HPDE6-E6E7 (cell line): ENCODE data around the gene FAM81A.
"Not testable (repeated sequence)": the region's sequence is repeated elsewhere in the genome, so short reads cannot be mapped to it uniquely, and the experiment has no call there.

Source experiments
- DNase-seq: peaks from one replicate; pipeline ENCODE4 v3.0.0; 2011; ENCODE audit warnings: missing footprints; ENCODE audit errors: extremely low spot score

FAM81A gene

GRCh38 chr15:59485036-59485435 lies 47.0 kb downstream of the FAM81A start:
- DNase-seq, result no peak

DNA sequence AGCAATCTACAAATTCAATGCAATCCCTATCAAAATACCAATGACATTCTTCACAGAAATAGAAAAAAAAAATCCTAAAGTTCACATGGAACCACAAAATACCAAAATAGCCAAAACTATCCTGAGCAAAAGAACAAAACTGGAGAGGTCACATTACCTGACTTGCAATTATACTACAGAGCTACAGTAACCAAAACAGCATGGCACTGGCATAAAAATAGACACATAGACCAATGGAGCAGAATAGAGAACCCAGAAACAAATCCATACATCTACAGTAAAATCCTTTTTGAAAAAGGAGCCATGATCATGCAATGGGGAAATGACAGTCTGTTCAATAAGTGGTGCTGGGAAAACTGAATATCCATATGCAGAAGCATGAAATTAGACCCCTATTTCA lies 51.5 kb downstream of the FAM81A start:
- DNase-seq, result not testable (repeated sequence)

GRCh38 chr15:59491062-59491461 lies 53.1 kb downstream of the FAM81A start:
- DNase-seq, result no peak

DNA sequence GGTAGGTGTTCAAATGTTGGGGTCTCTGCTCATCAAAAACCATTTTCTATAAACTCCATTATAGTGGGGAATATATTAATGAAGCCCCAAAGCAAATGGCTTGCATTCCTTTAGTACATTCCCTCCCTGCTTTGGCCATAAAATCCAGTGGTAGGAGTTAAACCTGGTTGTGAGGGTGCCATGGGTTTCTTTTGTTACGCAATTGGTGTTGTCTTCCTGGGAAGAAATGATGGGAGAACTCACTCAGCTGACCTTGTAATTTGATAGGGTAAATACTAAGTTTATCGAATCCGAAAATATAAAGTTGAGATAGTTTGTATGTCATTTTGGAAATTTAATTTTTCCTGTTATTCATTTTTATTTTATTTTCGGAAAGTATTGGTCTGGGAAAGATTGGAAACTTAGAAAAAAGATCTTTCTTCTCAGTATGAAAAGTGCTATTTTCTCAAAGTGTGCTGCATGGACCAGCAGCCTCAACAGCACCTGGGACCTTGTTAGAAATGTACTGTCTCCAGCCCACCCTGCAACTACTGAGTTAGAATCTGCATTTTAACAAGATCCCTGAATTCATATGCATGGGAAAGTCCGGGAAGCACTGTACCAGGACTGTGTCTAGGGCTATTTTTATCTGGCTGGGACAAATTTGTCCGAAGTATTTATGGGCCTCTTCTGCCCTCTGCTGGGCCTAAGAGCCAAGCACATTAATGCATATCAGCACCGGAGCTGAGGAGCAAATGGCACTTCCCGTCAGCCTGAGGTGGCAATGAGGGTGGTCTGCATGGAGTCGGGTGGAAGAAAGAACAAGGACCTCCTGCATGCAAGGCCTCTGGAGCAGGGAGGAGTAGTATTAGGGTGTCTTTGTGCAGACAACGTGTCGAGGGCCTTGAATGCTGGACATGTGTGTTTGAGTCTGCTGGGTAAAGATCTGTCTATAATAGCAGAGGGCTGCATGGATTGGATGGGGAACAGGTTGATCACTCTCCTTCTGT lies 54.7 kb downstream of the FAM81A start:
- DNase-seq, result peak; percentile 54

GRCh38 chr15:59501597-59501996 lies 63.6 kb downstream of the FAM81A start:
- DNase-seq, result peak; percentile 58

GRCh38 chr15:59515190-59515589 lies 77.2 kb downstream of the FAM81A start:
- no peak for DNase-seq

- DNase-seq, result no peak
These were observed 78.9 kb downstream of the FAM81A start for GRCh38 chr15:59516655-59517461.

DNA sequence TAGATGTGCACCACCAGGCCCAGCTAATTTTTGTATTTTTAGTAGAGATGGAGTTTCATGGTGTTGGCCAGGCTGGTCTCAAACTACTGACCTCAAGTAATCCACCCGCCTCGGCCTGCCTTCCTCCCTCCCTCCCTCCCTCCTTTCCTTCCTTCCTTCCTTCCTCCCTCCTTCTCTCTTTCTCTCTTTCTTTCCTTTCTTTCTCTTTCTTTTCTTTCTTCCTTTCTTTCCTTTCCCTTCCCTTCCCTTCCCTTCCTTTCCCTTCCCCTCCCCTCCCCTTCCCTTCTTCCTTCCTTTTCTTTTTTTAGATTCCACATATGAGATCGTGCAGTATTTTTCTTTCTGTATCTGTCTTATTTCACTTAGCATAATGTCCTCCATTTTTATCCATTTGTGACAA lies 81.3 kb downstream of the FAM81A start:
- DNase-seq, result no peak

- no peak for DNase-seq
These were observed 83.5 kb downstream of the FAM81A start for GRCh38 chr15:59521443-59521842.

DNA sequence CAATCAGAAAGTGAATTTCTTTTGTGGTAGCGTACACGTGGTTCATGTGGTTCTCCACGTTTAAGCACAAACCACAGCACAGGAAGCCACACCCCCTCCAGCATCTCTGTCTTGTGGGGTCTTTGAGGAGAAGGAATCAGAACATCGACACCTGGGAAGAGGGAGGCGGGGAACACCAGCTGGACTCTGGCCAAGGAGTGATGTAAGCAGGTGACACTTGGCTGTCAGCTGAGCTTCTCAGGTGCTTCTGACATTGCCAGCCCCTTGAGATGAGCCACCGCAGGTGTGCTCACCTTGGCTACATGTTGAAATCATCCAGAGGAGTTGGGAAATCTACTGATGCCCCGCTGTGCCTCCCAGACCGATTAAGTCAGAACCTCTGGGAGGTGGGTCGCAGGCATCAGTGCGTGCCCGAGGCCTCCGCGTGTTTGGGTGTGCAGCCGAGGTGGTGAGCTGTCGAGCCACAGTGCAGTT lies 85.0 kb downstream of the FAM81A start:
- no peak for DNase-seq

GRCh38 chr15:59523702-59524101 lies 85.7 kb downstream of the FAM81A start:
- no peak for DNase-seq

GRCh38 chr15:59524331-59524731 lies 86.3 kb downstream of the FAM81A start:
- no peak for DNase-seq

GRCh38 chr15:59526466-59526865 lies 88.5 kb downstream of the FAM81A start:
- not testable (repeated sequence) for DNase-seq

DNA sequence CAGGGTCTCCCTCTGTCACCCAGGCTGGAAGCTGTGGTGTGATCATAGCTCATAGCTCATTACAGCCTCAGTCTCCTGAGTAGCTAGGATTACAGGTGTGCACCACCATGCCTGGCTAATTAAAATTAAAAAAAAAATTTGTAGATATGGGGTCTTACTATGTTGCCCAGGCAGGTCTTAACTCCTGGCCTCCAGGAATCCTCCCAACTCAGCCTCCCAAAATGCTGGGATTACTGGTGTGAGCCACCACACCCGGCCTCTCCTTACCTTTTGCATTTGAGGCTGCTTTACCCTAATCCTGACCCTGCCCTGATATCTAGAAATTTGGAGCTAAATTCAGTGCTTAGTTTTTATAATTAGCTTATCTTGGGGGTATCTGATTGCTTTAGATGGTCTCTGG lies 90.4 kb downstream of the FAM81A start:
- DNase-seq, result no peak

DNA sequence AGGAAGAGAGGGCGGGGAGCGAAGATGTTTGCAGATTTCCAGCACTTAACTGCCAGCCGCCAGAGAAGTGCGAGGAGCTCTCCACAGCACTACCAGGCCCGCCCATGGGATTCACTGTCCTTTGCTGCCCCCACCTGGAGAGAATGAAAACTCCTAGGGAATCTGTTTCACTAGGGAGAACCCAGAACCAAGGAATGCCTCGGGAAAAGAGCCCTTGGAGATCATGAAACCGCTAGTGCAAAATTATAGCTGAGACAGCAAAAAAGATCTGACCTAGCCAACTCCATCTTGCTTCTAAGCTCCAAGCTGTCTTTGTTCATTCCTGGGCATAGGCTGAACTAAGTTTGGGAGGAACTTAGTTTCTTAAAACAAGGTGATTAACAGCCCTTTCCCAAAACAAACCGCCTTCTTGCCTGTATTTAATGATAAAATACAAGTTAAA lies 91.0 kb downstream of the FAM81A start:
- DNase-seq, result peak; percentile 71

DNA sequence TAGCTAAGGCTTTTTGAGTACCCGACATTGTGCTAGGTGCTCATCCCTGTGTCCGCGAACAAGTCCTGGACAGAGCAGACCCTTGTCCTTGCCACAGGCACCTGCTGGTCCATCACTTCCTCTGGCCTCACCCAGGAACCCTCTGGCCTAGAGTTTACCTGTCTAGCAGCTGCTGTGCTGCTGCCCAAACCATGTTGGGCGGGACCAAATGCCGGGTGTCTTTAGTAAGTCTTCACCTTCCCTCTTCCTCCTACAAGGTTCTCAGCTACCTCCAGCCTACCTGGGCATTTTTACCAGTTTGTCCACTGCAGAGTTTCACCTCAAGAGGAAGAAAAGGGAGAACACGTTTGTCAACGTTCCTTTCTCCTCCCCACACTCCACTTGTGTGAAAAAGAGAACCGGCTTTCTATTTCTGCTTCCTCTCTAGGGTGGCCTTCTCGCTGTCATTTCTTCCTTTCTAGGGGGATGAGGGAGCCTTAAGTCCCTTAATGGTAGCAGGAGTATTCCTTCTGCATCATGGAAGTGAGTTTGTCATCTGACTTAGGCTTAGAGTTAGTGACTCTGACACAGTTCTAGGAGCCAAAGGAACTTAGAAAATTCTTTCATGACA lies 93.2 kb downstream of the FAM81A start:
- no peak for DNase-seq

DNA sequence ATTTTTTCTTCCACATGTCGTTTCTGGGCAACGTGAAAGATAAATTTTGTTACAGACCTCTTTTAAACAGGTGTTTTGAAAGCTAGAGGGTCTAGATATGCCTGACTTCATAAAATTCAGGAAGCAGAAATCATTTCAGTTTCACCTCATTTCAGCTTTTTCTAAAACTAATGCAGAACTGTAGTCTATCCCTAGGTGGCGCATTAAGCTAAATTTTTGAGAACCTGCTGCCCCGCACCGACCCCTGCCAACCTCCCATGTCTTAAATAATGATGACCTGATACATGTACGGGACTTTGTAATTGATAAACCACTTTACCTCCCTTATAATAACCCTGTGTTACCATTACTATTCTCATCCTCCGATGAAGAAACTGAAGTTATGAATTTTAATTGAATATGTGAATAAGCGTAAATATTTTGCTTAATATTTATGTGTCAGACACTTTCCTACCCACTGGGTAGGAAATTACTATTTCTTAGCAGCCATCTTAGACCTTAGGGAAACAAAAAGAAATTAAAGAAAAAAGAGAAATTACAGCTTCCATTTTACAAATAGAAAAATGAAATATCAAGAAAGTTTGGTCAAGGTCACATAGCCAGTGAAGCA lies 94.9 kb downstream of the FAM81A start:
- no peak for DNase-seq

DNA sequence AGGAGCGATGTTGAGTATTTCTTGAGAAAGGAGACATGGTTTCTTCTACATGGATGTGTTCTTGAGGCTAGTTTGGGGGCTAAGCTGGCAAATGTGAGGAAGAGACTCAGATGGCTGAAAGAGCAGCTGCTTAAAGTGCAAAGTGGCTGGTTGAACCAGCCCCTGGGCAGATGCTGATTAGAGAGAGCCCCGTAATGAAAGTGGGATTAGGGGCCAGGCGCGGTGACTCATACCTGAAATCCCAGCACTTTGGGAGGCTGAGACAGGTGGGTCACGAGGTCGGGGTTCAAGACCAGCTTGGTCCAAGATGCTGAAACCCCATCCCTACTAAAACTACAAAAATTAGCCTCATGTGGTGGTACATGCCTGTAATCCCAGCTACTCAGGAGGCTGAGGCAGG lies 98.6 kb downstream of the FAM81A start:
- DNase-seq, result no peak

DNA sequence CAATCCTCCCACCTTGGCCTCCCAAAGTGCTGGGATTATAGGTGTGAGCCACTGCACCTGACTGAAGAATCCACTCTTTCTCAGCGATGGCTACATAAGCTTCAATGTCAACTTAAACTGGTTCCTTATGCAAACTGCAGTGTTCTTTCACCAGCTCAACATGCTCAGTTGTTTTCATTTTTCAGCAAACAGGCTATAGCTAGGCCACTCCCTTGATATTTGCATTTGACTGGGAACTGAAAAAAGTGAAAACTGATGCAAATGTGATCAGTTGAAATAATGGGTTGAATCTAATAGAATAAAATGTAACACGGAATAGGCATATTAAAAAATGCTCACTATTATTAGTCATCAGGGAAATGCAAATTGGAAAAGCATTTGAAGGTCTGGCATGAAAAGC lies 99.4 kb downstream of the FAM81A start:
- no peak for DNase-seq

DNA sequence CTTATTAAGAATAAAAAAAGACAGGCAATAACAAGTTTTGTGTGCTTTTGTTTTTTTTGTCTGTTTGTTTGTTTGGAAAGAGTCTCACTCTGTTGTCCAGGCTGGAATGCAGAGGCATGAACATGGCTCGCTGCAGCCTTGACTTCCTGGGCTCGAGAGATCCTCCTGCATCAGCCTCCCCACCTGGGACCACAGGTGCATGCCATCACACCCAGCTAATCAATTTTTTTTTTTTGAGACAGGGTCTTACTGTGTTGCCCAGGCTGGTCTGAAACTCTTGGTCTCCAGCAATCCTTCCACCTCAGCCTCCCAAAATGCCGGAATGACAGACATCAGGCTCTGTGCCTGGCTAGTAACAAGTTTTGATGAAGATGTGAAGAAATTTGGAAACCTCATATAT lies 100.5 kb downstream of the FAM81A start:
- DNase-seq, result no peak

GRCh38 chr15:59539799-59540198 lies 101.8 kb downstream of the FAM81A start:
- DNase-seq, result no peak

DNA sequence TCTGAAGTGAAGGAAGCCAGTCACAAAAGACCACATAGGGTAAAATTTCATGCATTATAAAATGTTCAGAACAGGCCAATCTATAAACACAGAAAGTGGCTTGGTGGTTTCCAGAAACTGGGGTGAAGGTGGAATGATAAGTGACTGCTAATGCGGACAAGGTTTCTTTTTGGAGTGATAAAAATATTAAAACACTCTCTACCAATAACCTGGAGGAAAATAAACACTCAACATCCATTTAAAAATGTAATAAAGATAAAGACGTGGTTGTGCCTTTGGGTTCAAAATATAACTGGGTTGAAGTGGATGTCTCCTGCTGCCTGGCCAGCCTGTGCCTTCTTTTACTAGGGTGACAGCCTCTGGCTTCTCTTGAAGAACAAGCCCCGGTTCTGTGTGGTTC lies 102.7 kb downstream of the FAM81A start:
- DNase-seq, result no peak
